ENCODE measurements around the gene OR5H1. TPM values are rescaled to one million over a fixed set of nuclear protein-coding genes. Genes with fewer than 3 reads are reported as not detected.

The OR5H1 gene
- total RNA-seq, 1 experiment from 2014 or later = not detected

- Histone ChIP-seq H3K79me1 (ENCODE audit: insufficient read depth, low read depth, low read length, poor library complexity, severe bottlenecking) (no peaks in the 10 kb centered on the region), H2BK120ac (ENCODE audit: low read depth, low read length, poor library complexity, severe bottlenecking) (no peak overlapping the region), H3T11ph (ENCODE audit: low read length) (no peak overlapping the region), H3K4ac (ENCODE audit: low read depth, low read length) (no peak overlapping the region), H2AFZ (ENCODE audit: low read length) (no peak overlapping the region), H3K9ac (ENCODE audit: extremely low read depth, insufficient read length, low read length) (no peak overlapping the region), H3K23ac (ENCODE audit: insufficient read length, low read depth, low read length) (no peak overlapping the region), H3K9me3 (ENCODE audit: control insufficient read depth, low read depth, low read length) (no peaks in the 10 kb centered on the region), H3K4me1 (ENCODE audit: insufficient read depth, low read length) (no peaks in the 10 kb centered on the region), H3K79me2 (ENCODE audit: insufficient read depth, low read length) (no peaks in the 10 kb centered on the region), H4K91ac (ENCODE audit: insufficient read length, low read depth, low read length) (no peak overlapping the region), H2BK5ac (ENCODE audit: insufficient read length, low read length) (no peak overlapping the region), H4K20me1 (ENCODE audit: control insufficient read depth, insufficient read depth, insufficient read length) (no peaks in the 10 kb centered on the region), H3K27ac (ENCODE audit: insufficient read length, low read depth, low read length) (no peak overlapping the region), H3K56ac (ENCODE audit: insufficient read length, low read depth, low read length) (no peak overlapping the region), H3K23me2 (ENCODE audit: insufficient read length, low read depth, low read length, poor library complexity, severe bottlenecking) (no peaks in the 10 kb centered on the region), H3K18ac (ENCODE audit: insufficient read length, low read depth, low read length) (no peak overlapping the region), H3K14ac (ENCODE audit: insufficient read depth, low read length) (no peak overlapping the region), H2AK5ac (ENCODE audit: insufficient read length, low read length) (no peak overlapping the region), H4K8ac (replicated peaks; ENCODE audit: insufficient read length, low read depth, low read length) (no peak overlapping the region), H2BK12ac (ENCODE audit: insufficient read length, low read depth, low read length) (no peak overlapping the region), H3K4me2 (ENCODE audit: insufficient read depth, insufficient read length, low read length) (no peak overlapping the region), H3K27me3 (ENCODE audit: insufficient read depth, low read length) (no peaks in the 10 kb centered on the region), H2BK15ac (ENCODE audit: low read depth, low read length) (no peak overlapping the region), H4K5ac (ENCODE audit: insufficient read length, low read depth, low read length) (no peak overlapping the region), H2BK20ac (ENCODE audit: low read depth, low read length, poor library complexity, severe bottlenecking) (no peak overlapping the region)
- Mint-ChIP-seq H3K36me3 (ENCODE audit: insufficient read depth in 1 of 3, low read depth in 3 of 3) (no peaks in the 10 kb centered on the region; a peak in 1 of 7 replicates), H3K4me3 (no peak overlapping the region), H3K9me3 (no peaks in the 10 kb centered on the region), H3K27ac (no peak overlapping the region), H3K27me3 (ENCODE audit: low read depth) (no peaks in the 10 kb centered on the region), H3K4me1 (0 out of 4 replicates have a peak, but pooled peaks cover 0 to 2% of the 10 kb centered on the region in 2 experiments)
- no peak for DNase-seq
- WGBS (ENCODE audit: extremely low coverage, insufficient read length, low lambda C conversion rate) = no CpG with 5 or more reads among the region's 4 CpGs
- no peak for TF ChIP-seq CTCF (conservative IDR thresholded peaks at IDR 0.05)
These were observed 30.7 kb upstream of the OR5H1 start for GRCh38 chr3:98099848-98100247.
